H9 (cell line): ENCODE measurements around the gene FN1. TPM values are rescaled to one million over a fixed set of nuclear protein-coding genes. Genes with fewer than 3 reads are reported as not detected.

Experiments used
- DNase-seq: peaks from one replicate; pipeline ENCODE4 v3.0.0-alpha.2; 2017
- H2AFZ ChIP-seq: one replicate; pipeline ENCODE4 v1.6.1; 2013; ENCODE audit warnings: mild to moderate bottlenecking, low read length, control low read depth, moderate library complexity
- H2AK5ac ChIP-seq: 2 replicates; pipeline ENCODE4 v1.6.1; 2013; ENCODE audit warnings: low read length, control low read depth, mixed read lengths; ENCODE audit not compliant: insufficient read length
- H2BK120ac ChIP-seq: one replicate; pipeline ENCODE4 v1.6.1; 2013; ENCODE audit warnings: low read depth, mild to moderate bottlenecking, low read length, control low read depth, inconsistent platforms; ENCODE audit not compliant: poor library complexity, severe bottlenecking
- H2BK12ac ChIP-seq: 2 replicates; pipeline ENCODE4 v1.6.1; 2013; ENCODE audit warnings: low read length, control low read depth, mixed read lengths, low read depth; ENCODE audit not compliant: insufficient read length
- H2BK15ac ChIP-seq: 2 replicates; pipeline ENCODE4 v1.6.1; 2013; ENCODE audit warnings: low read depth, low read length, control low read depth
- H2BK20ac ChIP-seq: one replicate; pipeline ENCODE4 v1.6.1; 2013; ENCODE audit warnings: low read depth, mild to moderate bottlenecking, low read length, control low read depth, inconsistent platforms; ENCODE audit not compliant: poor library complexity, severe bottlenecking
- H2BK5ac ChIP-seq: 2 replicates; pipeline ENCODE4 v1.6.1; 2013; ENCODE audit warnings: low read length, control low read depth, mixed read lengths; ENCODE audit not compliant: insufficient read length
- H3K14ac ChIP-seq: 2 replicates; pipeline ENCODE4 v1.6.1; 2013; ENCODE audit warnings: low read length, control low read depth; ENCODE audit not compliant: insufficient read depth
- H3K18ac ChIP-seq: 2 replicates; pipeline ENCODE4 v1.6.1; 2013; ENCODE audit warnings: low read depth, mild to moderate bottlenecking, mixed read lengths, low read length, control low read depth; ENCODE audit not compliant: insufficient read length
- H3K23ac ChIP-seq: 2 replicates; pipeline ENCODE4 v1.6.1; 2013; ENCODE audit warnings: low read length, control low read depth, mixed read lengths, low read depth; ENCODE audit not compliant: insufficient read length
- H3K23me2 ChIP-seq: 2 replicates; pipeline ENCODE4 v1.6.1; 2013; ENCODE audit warnings: low read depth, mild to moderate bottlenecking, mixed read lengths, low read length, control low read depth; ENCODE audit not compliant: insufficient read length, poor library complexity, severe bottlenecking
- H3K27ac ChIP-seq: 2 replicates; pipeline ENCODE4 v1.5.1; 2013; ENCODE audit warnings: low read length, control low read depth, mixed read lengths, low read depth; ENCODE audit not compliant: insufficient read length
- H3K27me3 ChIP-seq: 2 replicates; pipeline ENCODE4 v1.6.1; 2013; ENCODE audit warnings: low read length, control low read depth, inconsistent platforms; ENCODE audit not compliant: insufficient read depth
- H3K4ac ChIP-seq: 2 replicates; pipeline ENCODE4 v1.6.1; 2013; ENCODE audit warnings: low read depth, mild to moderate bottlenecking, control low read depth, inconsistent platforms, low read length, moderate library complexity
- H3K4me1 ChIP-seq: 2 replicates; pipeline ENCODE4 v1.6.1; 2013; ENCODE audit warnings: low read length, control low read depth, inconsistent platforms; ENCODE audit not compliant: insufficient read depth
- H3K4me2 ChIP-seq: 2 replicates; pipeline ENCODE4 v1.6.1; 2013; ENCODE audit warnings: low read length, control low read depth, mixed read lengths; ENCODE audit not compliant: insufficient read length, insufficient read depth
- H3K56ac ChIP-seq: 2 replicates; pipeline ENCODE4 v1.6.1; 2013; ENCODE audit warnings: low read depth, mild to moderate bottlenecking, mixed read lengths, low read length, control low read depth; ENCODE audit not compliant: insufficient read length
- H3K79me1 ChIP-seq: 2 replicates; pipeline ENCODE4 v1.6.1; 2013; ENCODE audit warnings: low read depth, mild to moderate bottlenecking, moderate library complexity, low read length, control low read depth, inconsistent platforms; ENCODE audit not compliant: insufficient read depth, poor library complexity, severe bottlenecking
- H3K79me2 ChIP-seq: 2 replicates; pipeline ENCODE4 v1.6.1; 2013; ENCODE audit warnings: low read length, control low read depth, inconsistent platforms; ENCODE audit not compliant: insufficient read depth
- H3K9ac ChIP-seq: 2 replicates; pipeline ENCODE4 v1.6.1; 2013; ENCODE audit warnings: low read length, control low read depth, mixed read lengths; ENCODE audit not compliant: insufficient read length; ENCODE audit errors: extremely low read depth
- H3K9me3 ChIP-seq: one replicate; pipeline ENCODE4 v1.6.1; 2013; ENCODE audit warnings: low read depth, low read length, inconsistent platforms; ENCODE audit not compliant: control insufficient read depth
- H3T11ph ChIP-seq: one replicate; pipeline ENCODE4 v1.6.1; 2013; ENCODE audit warnings: mild to moderate bottlenecking, low read length, control low read depth, inconsistent platforms
- H4K20me1 ChIP-seq: one replicate; pipeline ENCODE4 v1.6.1; 2013; ENCODE audit not compliant: control insufficient read depth, insufficient read length, insufficient read depth
- H4K5ac ChIP-seq: 2 replicates; pipeline ENCODE4 v1.6.1; 2013; ENCODE audit warnings: low read depth, mild to moderate bottlenecking, mixed read lengths, low read length, control low read depth; ENCODE audit not compliant: insufficient read length
- H4K8ac ChIP-seq: replicated peaks from 2 replicates; pipeline ENCODE4 v1.6.1; 2013; ENCODE audit warnings: low read length, control low read depth, mixed read lengths, low read depth; ENCODE audit not compliant: insufficient read length
- H4K91ac ChIP-seq: 2 replicates; pipeline ENCODE4 v1.6.1; 2013; ENCODE audit warnings: low read depth, mild to moderate bottlenecking, moderate library complexity, mixed read lengths, low read length, control low read depth; ENCODE audit not compliant: insufficient read length
- H3K27ac Mint-ChIP-seq, 3 experiments: 2 replicates in 2 of 3; 3 replicates in 1 of 3; pipeline ENCODE4 v1.8.0; 2020 to 2021; ENCODE audit warnings: mixed read lengths in 3 of 3, mild to moderate bottlenecking in 1 of 3, moderate library complexity in 1 of 3
- H3K27me3 Mint-ChIP-seq: 2 replicates; pipeline ENCODE4 v1.8.0; 2021; ENCODE audit warnings: low read depth, mild to moderate bottlenecking, moderate library complexity, mixed read lengths
- H3K36me3 Mint-ChIP-seq, 3 experiments: 2 replicates in 2 of 3; 3 replicates in 1 of 3; pipeline ENCODE4 v1.8.0; 2020 to 2021; ENCODE audit warnings: low read depth in 3 of 3, mixed read lengths in 3 of 3; ENCODE audit not compliant: insufficient read depth in 1 of 3
- H3K4me1 Mint-ChIP-seq, 2 experiments: 2 replicates each; pipeline ENCODE4 v1.8.0; 2020; ENCODE audit warnings: mixed read lengths in 2 of 2
- H3K4me3 Mint-ChIP-seq, 2 experiments: 2 replicates in 1 of 2; 3 replicates in 1 of 2; pipeline ENCODE4 v1.8.0; 2020 to 2021; ENCODE audit warnings: mild to moderate bottlenecking in 2 of 2, mixed read lengths in 2 of 2, moderate library complexity in 1 of 2
- H3K9me3 Mint-ChIP-seq, 2 experiments: 2 replicates in 1 of 2; 3 replicates in 1 of 2; pipeline ENCODE4 v1.8.0; 2020; ENCODE audit warnings: mild to moderate bottlenecking in 2 of 2, mixed read lengths in 2 of 2, moderate library complexity in 1 of 2
- CTCF ChIP-seq: fragments of 200-600 bp; sonication (generic); conservative IDR thresholded peaks from 3 replicates; pipeline ENCODE4 v1.8.0; 2021; ENCODE audit warnings: antibody characterized with exemption, mild to moderate bottlenecking
- WGBS: extraction: QIAGEN DNeasy Blood & Tissue Kit; methylation state at CpG from one replicate; pipeline ENCODE4 v1.1.7; 2013; ENCODE audit warnings: missing lambda C conversion rate, low lambda C conversion rate, mixed read lengths; ENCODE audit not compliant: insufficient read length; ENCODE audit errors: extremely low coverage; 5-methylcytosine and 5-hydroxymethylcytosine counted together
- total RNA-seq: library from RNA; stranded (reverse); gene quantifications from 2 replicates; pipeline ENCODE4 v1.2.1, GENCODE V29; 2021

FN1 gene
- total RNA-seq, 1 experiment from 2014 or later: 56.0 TPM

- Mint-ChIP-seq H3K4me3 (no peak overlapping the region), H3K4me1 (no peaks in the 10 kb centered on the region), H3K27ac (no peak overlapping the region), H3K9me3 (no peaks in the 10 kb centered on the region), H3K27me3 (no peaks in the 10 kb centered on the region), H3K36me3 (no peaks in the 10 kb centered on the region)
- Histone ChIP-seq H3K23me2 (no peaks in the 10 kb centered on the region), H4K5ac (no peak overlapping the region), H3K4me1 (no peaks in the 10 kb centered on the region), H2BK15ac (no peak overlapping the region), H2BK120ac (no peak overlapping the region), H3K4ac (no peak overlapping the region), H2BK12ac (no peak overlapping the region), H2BK5ac (no peak overlapping the region), H3K9ac (no peak overlapping the region), H3K9me3 (no peaks in the 10 kb centered on the region), H4K91ac (no peak overlapping the region), H3K79me2 (no peaks in the 10 kb centered on the region), H3K4me2 (no peak overlapping the region), H3K23ac (no peak overlapping the region), H2BK20ac (no peak overlapping the region), H3K14ac (no peak overlapping the region), H3K79me1 (no peaks in the 10 kb centered on the region), H4K8ac (no peak overlapping the region), H2AK5ac (no peak overlapping the region), H3K27me3 (no peaks in the 10 kb centered on the region), H2AFZ (no peak overlapping the region), H3T11ph (no peak overlapping the region), H4K20me1 (no peaks in the 10 kb centered on the region), H3K18ac (no peak overlapping the region), H3K56ac (no peak overlapping the region), H3K27ac (no peak overlapping the region)
- no CpG with 5 or more reads among the region's 4 CpGs for WGBS
- TF ChIP-seq CTCF: no peak
- no peak for DNase-seq
These were observed 25.0 kb upstream of the FN1 start for GRCh38 chr2:215460682-215461382.
